Erythroblast (primary cell): ENCODE results near the gene HERC2.

Source experiments
- GATA1 ChIP-seq: IDR thresholded peaks from 2 replicates; pipeline ENCODE4 v1.6.1; 2011; ENCODE audit warnings: low read depth, mild to moderate bottlenecking, control low read depth, low read length, moderate library complexity
- POLR2A ChIP-seq: IDR thresholded peaks from 2 replicates; pipeline ENCODE4 v1.6.1; 2011; ENCODE audit warnings: mild to moderate bottlenecking, low read length

DNA sequence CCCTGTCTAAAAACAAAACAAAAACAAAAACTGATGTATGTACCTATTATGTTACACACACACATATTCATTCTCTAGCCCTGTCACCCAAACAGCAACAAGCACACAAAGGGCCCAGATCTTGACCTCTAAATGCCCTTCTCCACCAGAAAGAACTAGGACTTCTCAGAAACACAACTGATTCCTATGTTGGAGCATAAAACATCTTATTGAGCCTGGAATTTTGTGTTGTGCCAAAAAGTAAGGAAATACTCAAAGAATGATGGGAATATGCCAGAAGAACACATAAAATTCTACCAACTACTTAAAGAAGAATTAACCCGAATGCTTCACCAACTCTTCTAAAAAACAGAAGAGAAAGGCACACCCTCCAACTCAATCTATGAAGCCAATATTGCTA, 156.2 kb downstream of the HERC2 start:
- TF ChIP-seq POLR2A (no peak), GATA1 (no peak)
